Ramos (cell line): Measurements from ENCODE around the gene UGGT2.
"Not testable (repeated sequence)": the region's sequence is repeated elsewhere in the genome, so short reads cannot be mapped to it uniquely, and the experiment has no call there.

Source experiments
- in situ Hi-C: fragments of 300-500 bp; cut with MboI; formaldehyde crosslinking; loops from one replicate; pipeline ENCODE4 v1.14.3; 2022; ENCODE audit warnings: low sequenced_read_pairs; ENCODE audit not compliant: unreplicated experiment

Gene UGGT2

GRCh38 chr13:95972651-95973050, 80.5 kb downstream of the UGGT2 start:
- in situ Hi-C loops, result not testable (repeated sequence)

GRCh38 chr13:95970878-95971277, 82.3 kb downstream of the UGGT2 start:
- in situ Hi-C loops, result no loop called here

- in situ Hi-C loops, result no loop called here
Measured at GRCh38 chr13:95968906-95969305, 84.3 kb downstream of the UGGT2 start.

GRCh38 chr13:95957331-95957730, 95.9 kb downstream of the UGGT2 start:
- in situ Hi-C loops, result no loop called here

GRCh38 chr13:95956589-95957148, 96.5 kb downstream of the UGGT2 start:
- in situ Hi-C loops, result no loop called here

- in situ Hi-C loops, result no loop called here
Measured at GRCh38 chr13:95955719-95956118, 97.5 kb downstream of the UGGT2 start.

- in situ Hi-C loops, result no loop called here
Measured at GRCh38 chr13:95955255-95955654, 97.9 kb downstream of the UGGT2 start.

GRCh38 chr13:95954266-95954665, 98.9 kb downstream of the UGGT2 start:
- in situ Hi-C loops, result no loop called here

- in situ Hi-C loops, result no loop called here
Measured at GRCh38 chr13:95950103-95950502, 103.1 kb downstream of the UGGT2 start.

GRCh38 chr13:95948656-95949055, 104.5 kb downstream of the UGGT2 start:
- in situ Hi-C loops, result no loop called here

- in situ Hi-C loops, result no loop called here
Measured at GRCh38 chr13:95937714-95938320, 115.4 kb downstream of the UGGT2 start.

GRCh38 chr13:95931300-95932025, 121.7 kb downstream of the UGGT2 start:
- in situ Hi-C loops, result no loop called here

- in situ Hi-C loops, result no loop called here
Measured at GRCh38 chr13:95929430-95929829, 123.8 kb downstream of the UGGT2 start.

GRCh38 chr13:95928367-95928906, 124.8 kb downstream of the UGGT2 start:
- in situ Hi-C loops, result not testable (repeated sequence)

- in situ Hi-C loops, result no loop called here
Measured at GRCh38 chr13:95926231-95926630, 127.0 kb downstream of the UGGT2 start.

GRCh38 chr13:95924389-95924994, 128.7 kb downstream of the UGGT2 start:
- in situ Hi-C loops, result no loop called here

- in situ Hi-C loops, result no loop called here
Measured at GRCh38 chr13:95921485-95921884, 131.7 kb downstream of the UGGT2 start.

- in situ Hi-C loops, result no loop called here
Measured at GRCh38 chr13:95920485-95920884, 132.7 kb downstream of the UGGT2 start.

GRCh38 chr13:95918860-95919259, 134.3 kb downstream of the UGGT2 start:
- in situ Hi-C loops, result no loop called here

GRCh38 chr13:95914991-95915501, 138.2 kb downstream of the UGGT2 start:
- in situ Hi-C loops, result no loop called here

- in situ Hi-C loops, result no loop called here
Measured at GRCh38 chr13:95906999-95907398, 146.2 kb downstream of the UGGT2 start.
